Loucy (cell line): ENCODE data around the gene GTSE1.

Experiments used
- H2AFZ ChIP-seq: fragments of 200-600 bp; sonication (generic); 2 replicates; pipeline ENCODE4 v1.6.0; 2016; ENCODE audit warnings: antibody characterized with exemption, mild to moderate bottlenecking, low read length, moderate library complexity
- H3F3A ChIP-seq: fragments of 200-600 bp; 2 replicates; pipeline ENCODE4 v1.6.0; 2016; ENCODE audit warnings: antibody characterized with exemption, low read depth, mild to moderate bottlenecking
- H3K27me3 ChIP-seq: fragments of 200-600 bp; sonication (generic); 2 replicates; pipeline ENCODE4 v1.6.1; 2014; ENCODE audit warnings: low read length, mild to moderate bottlenecking; ENCODE audit not compliant: insufficient read depth, poor library complexity, severe bottlenecking
- H3K36me3 ChIP-seq: fragments of 200-600 bp; sonication (generic); 2 replicates; pipeline ENCODE4 v1.6.1; 2016; ENCODE audit warnings: low read length; ENCODE audit not compliant: insufficient read depth
- H3K4me1 ChIP-seq: fragments of 200-600 bp; sonication (generic); 2 replicates; pipeline ENCODE4 v1.5.1; 2014; ENCODE audit warnings: low read length, mild to moderate bottlenecking; ENCODE audit not compliant: insufficient read depth, poor library complexity, severe bottlenecking
- H3K4me2 ChIP-seq: fragments of 200-600 bp; sonication (generic); 2 replicates; pipeline ENCODE4 v1.6.0; 2014; ENCODE audit warnings: antibody characterized with exemption, low read length, low read depth, mild to moderate bottlenecking; ENCODE audit not compliant: poor library complexity, severe bottlenecking
- H3K4me3 ChIP-seq: fragments of 200-600 bp; sonication (generic); 2 replicates; pipeline ENCODE4 v1.5.1; 2014; ENCODE audit warnings: low read length, mild to moderate bottlenecking, mixed read lengths; ENCODE audit not compliant: poor library complexity, severe bottlenecking
- H3K79me2 ChIP-seq: fragments of 200-600 bp; sonication (generic); 2 replicates; pipeline ENCODE4 v1.6.1; 2014; ENCODE audit warnings: low read length; ENCODE audit not compliant: insufficient read depth
- H3K9ac ChIP-seq: fragments of 200-600 bp; sonication (generic); 2 replicates; pipeline ENCODE4 v1.6.0; 2014; ENCODE audit warnings: mild to moderate bottlenecking, low read depth, low read length, moderate library complexity; ENCODE audit not compliant: poor library complexity, severe bottlenecking
- H3K9me2 ChIP-seq: fragments of 200-600 bp; sonication (generic); replicated peaks from 2 replicates; pipeline ENCODE4 v1.6.1; 2016; ENCODE audit warnings: low read depth, low read length, mixed read lengths
- H3K9me3 ChIP-seq: fragments of 200-600 bp; sonication (generic); 2 replicates; pipeline ENCODE4 v1.6.1; 2014; ENCODE audit warnings: mild to moderate bottlenecking, antibody characterized with exemption, low read length, low read depth; ENCODE audit not compliant: insufficient read depth
- H4K20me1 ChIP-seq: fragments of 200-600 bp; sonication (generic); 2 replicates; pipeline ENCODE4 v1.6.0; 2014; ENCODE audit warnings: antibody characterized with exemption, low read length, mild to moderate bottlenecking; ENCODE audit not compliant: insufficient read depth, poor library complexity, severe bottlenecking
- CTCF ChIP-seq: fragments of 200-600 bp; sonication (generic); conservative IDR thresholded peaks from 2 replicates; pipeline ENCODE4 v1.5.1; 2014; ENCODE audit warnings: mild to moderate bottlenecking, antibody characterized with exemption, low read length
- EZH2phosphoT487 ChIP-seq: fragments of 200-600 bp; IDR thresholded peaks from 2 replicates; pipeline ENCODE4 v1.6.1; 2018; ENCODE audit warnings: antibody characterized with exemption, mild to moderate bottlenecking, moderate library complexity, borderline replicate concordance

GTSE1 gene

DNA sequence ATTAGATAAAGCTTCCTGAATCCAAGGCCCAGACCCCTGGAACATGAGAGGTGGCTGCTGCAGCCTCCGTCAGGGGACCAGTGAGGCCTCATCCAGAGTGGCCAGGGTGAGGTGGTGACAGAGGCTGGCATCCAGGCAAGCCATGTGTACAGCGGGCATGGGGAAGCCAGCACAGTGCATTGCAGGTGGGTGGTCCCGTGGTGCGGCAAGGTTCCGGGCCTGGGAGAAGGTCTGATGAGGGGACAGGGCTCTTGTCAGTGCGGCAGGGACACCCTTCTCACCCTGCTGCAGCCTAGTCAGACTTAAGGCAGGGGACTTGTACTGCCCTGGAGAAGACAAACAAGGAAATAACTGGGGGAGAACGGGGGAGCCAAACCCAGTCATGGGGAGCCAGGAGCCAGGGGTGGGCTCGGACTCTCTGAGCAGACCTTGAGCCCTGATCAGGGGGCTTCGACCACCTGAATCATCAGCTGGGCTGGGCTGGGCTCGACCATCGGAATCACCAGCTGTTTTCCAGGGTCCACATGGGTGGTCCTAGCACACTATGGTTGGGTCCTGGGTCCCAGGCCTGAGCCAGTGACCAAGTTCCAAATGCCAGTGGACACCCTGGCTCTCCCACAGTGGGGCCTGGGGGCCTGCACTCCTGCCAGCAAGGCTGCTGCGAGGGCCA lies 23.8 kb upstream of the GTSE1 start:
- Histone ChIP-seq H3K79me2 (peaks cover 30% of the 10 kb centered on the region), H4K20me1 (no peaks in the 10 kb centered on the region), H3K4me3 (no peak overlapping the region), H3K9ac (no peak overlapping the region), H3F3A (no peaks in the 10 kb centered on the region), H3K27me3 (no peaks in the 10 kb centered on the region), H3K36me3 (peaks cover 9% of the 10 kb centered on the region; the same call in 1 of the 2 replicates), H3K4me1 (peaks cover 22% of the 10 kb centered on the region), H3K9me3 (no peaks in the 10 kb centered on the region), H3K4me2 (no peak overlapping the region), H3K9me2 (no peaks in the 10 kb centered on the region), H2AFZ (no peak overlapping the region)
- TF ChIP-seq CTCF (no peak), EZH2phosphoT487 (no peak)

DNA sequence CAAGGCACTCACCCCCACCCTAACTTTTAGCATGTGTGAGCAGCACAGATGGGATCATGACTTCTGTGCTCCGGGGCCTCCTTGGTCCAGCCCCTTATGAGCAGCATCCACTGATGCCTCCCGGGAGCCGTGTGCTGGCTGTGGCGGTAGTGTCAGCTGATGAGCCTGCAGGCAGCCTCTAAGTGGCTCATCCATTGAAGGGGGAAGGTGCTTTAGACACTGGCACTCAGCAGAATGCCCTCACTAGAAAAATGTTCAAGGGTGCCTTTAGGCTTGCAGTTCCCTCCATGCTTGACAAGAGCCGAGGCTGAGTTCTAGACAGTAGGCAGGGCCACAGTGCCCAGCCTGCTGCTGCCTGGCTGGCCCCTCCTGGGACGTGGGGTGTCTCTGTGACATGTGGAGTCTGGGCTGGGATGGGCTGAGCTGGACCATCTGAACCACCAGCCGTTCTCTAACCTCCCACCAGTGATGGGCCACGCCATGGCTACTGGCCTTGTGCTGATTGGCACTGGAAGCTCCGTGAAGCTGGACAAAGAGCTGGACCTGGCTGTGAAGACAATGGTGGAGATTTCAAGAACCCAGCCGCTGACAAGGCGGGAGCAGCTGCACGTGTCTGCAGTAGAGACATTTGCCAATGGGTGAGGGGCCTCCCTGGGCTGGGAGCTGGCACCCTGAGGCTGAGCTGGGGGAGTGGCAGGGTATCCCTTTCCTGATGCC lies 23.1 kb upstream of the GTSE1 start:
- H3K4me1 ChIP-seq = peaks cover 22% of the 10 kb centered on the region
- H3K4me3 ChIP-seq = no peak overlapping the region
- H3K4me2 ChIP-seq = no peak overlapping the region
- H2AFZ ChIP-seq = no peak overlapping the region
- no peaks in the 10 kb centered on the region for H3K27me3 ChIP-seq
- TF ChIP-seq EZH2phosphoT487 (no peak), CTCF (no peak)
- H3F3A ChIP-seq = no peaks in the 10 kb centered on the region
- H3K9me2 ChIP-seq = no peaks in the 10 kb centered on the region
- H3K79me2 ChIP-seq = peaks cover 24% of the 10 kb centered on the region
- H3K36me3 ChIP-seq = peaks cover 14% of the 10 kb centered on the region; the same call in 1 of the 2 replicates
- no peaks in the 10 kb centered on the region for H4K20me1 ChIP-seq
- H3K9ac ChIP-seq = no peak overlapping the region
- no peaks in the 10 kb centered on the region for H3K9me3 ChIP-seq

- H3F3A ChIP-seq = no peaks in the 10 kb centered on the region
- H3K79me2 ChIP-seq = peaks cover 16% of the 10 kb centered on the region
- TF ChIP-seq EZH2phosphoT487 = no peak
- no peak for TF ChIP-seq CTCF
- H3K27me3 ChIP-seq = no peaks in the 10 kb centered on the region
- H3K9me3 ChIP-seq = no peaks in the 10 kb centered on the region
- no peaks in the 10 kb centered on the region for H4K20me1 ChIP-seq
- H3K4me1 ChIP-seq = peaks cover 16% of the 10 kb centered on the region
- H3K4me3 ChIP-seq = no peak overlapping the region
- no peaks in the 10 kb centered on the region for H3K9me2 ChIP-seq
- H3K4me2 ChIP-seq = no peak overlapping the region
- H3K36me3 ChIP-seq = peaks cover 21% of the 10 kb centered on the region; the same call in 1 of the 2 replicates
- no peak overlapping the region for H2AFZ ChIP-seq
- H3K9ac ChIP-seq = no peak overlapping the region
Measured at GRCh38 chr22:46274381-46274780, 22.3 kb upstream of the GTSE1 start.
